Left ventricle myocardium inferior (tissue), 1 donor: ENCODE data around the gene DYNLRB2. TPM values are rescaled to one million over a fixed set of nuclear protein-coding genes. Genes with fewer than 3 reads are reported as not detected.

Experiments used
- DNase-seq: peaks from one replicate; pipeline ENCODE4 v3.0.0-alpha.2; 2020
- H3K27ac ChIP-seq: fragments of 200-600 bp; replicated peaks from 2 replicates; pipeline ENCODE4 v1.8.0; 2021
- H3K27me3 ChIP-seq: fragments of 200-600 bp; 2 replicates; pipeline ENCODE4 v1.8.0; 2021; ENCODE audit warnings: low read depth
- H3K36me3 ChIP-seq: fragments of 200-600 bp; 2 replicates; pipeline ENCODE4 v1.8.0; 2021
- H3K4me1 ChIP-seq: fragments of 200-600 bp; 2 replicates; pipeline ENCODE4 v1.8.0; 2021
- H3K4me3 ChIP-seq: fragments of 200-600 bp; 2 replicates; pipeline ENCODE4 v1.8.0; 2021; ENCODE audit warnings: mild to moderate bottlenecking, moderate library complexity
- H3K9me3 ChIP-seq: fragments of 200-600 bp; replicated peaks from 2 replicates; pipeline ENCODE4 v1.8.0; 2021
- CTCF ChIP-seq: fragments of 200-600 bp; IDR thresholded peaks from 2 replicates; pipeline ENCODE4 v1.8.0; 2021; ENCODE audit warnings: antibody characterized with exemption, mild to moderate bottlenecking, borderline replicate concordance
- intact Hi-C: fragments of 100-400 bp; cut with micrococcal nuclease; formaldehyde crosslinking; loops from one replicate; pipeline ENCODE4 v1.11.0; 2022
- total RNA-seq: library from RNA; stranded (reverse); fragmentation: NEBNext Ultra II Directional; extraction: Animal tissue kit (Norgen Biotek cat#: 25700); gene quantifications from one replicate; pipeline ENCODE4 v1.2.1, GENCODE V29; 2021
- donor health status: DM: no; HTN: yes; CAD: no; lungs with severe emphysema.

The DYNLRB2 gene
- total RNA-seq, 1 donor from 2014 or later: not detected

DNA sequence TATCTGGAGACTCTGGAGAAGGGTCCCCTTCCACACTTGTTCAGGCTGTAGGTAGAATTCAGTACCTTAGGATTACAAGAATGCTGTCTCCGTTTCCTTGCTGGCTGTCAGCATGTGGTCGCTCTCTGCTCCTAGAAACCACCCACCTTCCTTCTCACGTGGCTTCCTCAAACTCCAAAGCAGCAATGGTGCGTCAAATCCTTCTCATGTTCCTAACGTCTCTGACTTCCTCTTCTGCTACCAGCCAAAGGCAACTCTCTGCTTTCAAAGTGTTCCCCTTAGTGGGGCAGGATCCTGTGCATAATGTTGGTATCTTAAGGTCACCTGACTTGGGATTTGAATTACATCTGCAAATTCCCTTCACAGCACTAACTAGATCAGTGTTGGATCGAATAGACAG is 30.9 kb upstream of the DYNLRB2 start:
- H3K4me1 ChIP-seq: no peaks in the 10 kb centered on the region
- H3K36me3 ChIP-seq: no peaks in the 10 kb centered on the region
- intact Hi-C loops: no loop called here
- TF ChIP-seq CTCF: no peak
- no peak overlapping the region for H3K27ac ChIP-seq
- H3K9me3 ChIP-seq: no peaks in the 10 kb centered on the region
- H3K4me3 ChIP-seq: no peak overlapping the region
- H3K27me3 ChIP-seq: peaks cover 54% of the 10 kb centered on the region
- no peak for DNase-seq

DNA sequence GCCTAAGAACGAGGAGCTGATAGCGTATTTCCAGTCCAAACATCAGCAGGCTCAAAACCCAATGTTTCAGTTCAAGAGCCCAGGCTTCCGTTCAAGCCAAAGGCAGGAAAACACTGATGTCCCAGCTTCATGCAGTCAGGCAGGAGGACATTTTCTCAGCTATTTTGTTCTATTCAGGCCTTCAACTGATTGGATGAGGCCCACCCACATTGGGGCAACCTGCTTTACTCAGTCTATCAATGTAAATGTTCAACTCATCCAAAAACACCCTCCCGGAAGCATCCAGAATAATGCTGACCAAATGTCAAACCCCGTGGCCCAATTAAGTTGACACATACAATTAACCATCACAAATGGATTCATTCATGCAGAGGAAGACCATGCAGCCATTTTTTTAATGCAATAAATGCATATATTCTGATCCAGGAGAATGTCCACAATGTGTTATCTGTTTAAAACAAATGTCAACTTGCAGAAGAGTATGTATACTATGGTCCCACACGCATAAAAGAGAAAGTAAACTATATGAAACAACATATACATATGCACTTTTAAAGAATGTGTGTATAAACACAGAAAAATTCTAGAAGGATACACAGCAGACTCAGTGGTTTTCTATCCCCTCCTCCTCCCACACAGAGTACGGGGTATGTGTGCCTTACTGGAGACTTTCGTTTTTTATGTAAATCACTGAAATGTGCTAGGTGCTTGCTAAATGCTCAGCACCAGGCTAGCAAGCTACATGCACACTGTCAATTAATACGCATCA is 28.8 kb upstream of the DYNLRB2 start:
- Histone ChIP-seq H3K4me3 (no peak overlapping the region), H3K9me3 (no peaks in the 10 kb centered on the region), H3K4me1 (no peaks in the 10 kb centered on the region), H3K36me3 (no peaks in the 10 kb centered on the region), H3K27me3 (peaks cover 72% of the 10 kb centered on the region), H3K27ac (no peak overlapping the region)
- intact Hi-C loops: no loop called here
- no peak for DNase-seq
- TF ChIP-seq CTCF: no peak

DNA sequence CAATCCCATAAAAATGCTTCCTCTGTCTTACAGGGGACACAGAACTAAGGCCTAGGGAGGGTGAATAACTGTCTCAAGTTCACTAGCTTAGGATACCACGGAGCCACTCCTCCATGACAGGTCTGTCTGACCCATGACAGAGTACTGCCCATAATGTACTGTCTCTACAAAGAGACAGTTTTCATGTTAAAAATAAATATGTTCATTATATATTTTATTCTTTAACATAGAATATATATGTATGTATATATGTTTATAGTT is 28.3 kb upstream of the DYNLRB2 start:
- Histone ChIP-seq H3K27ac (no peak overlapping the region), H3K36me3 (no peaks in the 10 kb centered on the region), H3K4me1 (no peaks in the 10 kb centered on the region), H3K27me3 (peaks cover 70% of the 10 kb centered on the region), H3K4me3 (no peak overlapping the region), H3K9me3 (no peaks in the 10 kb centered on the region)
- no peak for TF ChIP-seq CTCF
- no peak for DNase-seq
- intact Hi-C loops: no loop called here

GRCh38 chr16:80515374-80515773 is 25.4 kb upstream of the DYNLRB2 start:
- no peak for DNase-seq
- H3K27me3 ChIP-seq: peaks cover 62% of the 10 kb centered on the region
- intact Hi-C loops: no loop called here
- no peak overlapping the region for H3K4me3 ChIP-seq
- no peaks in the 10 kb centered on the region for H3K36me3 ChIP-seq
- H3K27ac ChIP-seq: no peak overlapping the region
- TF ChIP-seq CTCF: no peak
- H3K4me1 ChIP-seq: no peaks in the 10 kb centered on the region
- no peaks in the 10 kb centered on the region for H3K9me3 ChIP-seq

- no peaks in the 10 kb centered on the region for H3K9me3 ChIP-seq
- H3K27ac ChIP-seq: no peak overlapping the region
- intact Hi-C loops: no loop called here
- H3K4me1 ChIP-seq: no peaks in the 10 kb centered on the region
- H3K27me3 ChIP-seq: peaks cover 59% of the 10 kb centered on the region
- no peaks in the 10 kb centered on the region for H3K36me3 ChIP-seq
- H3K4me3 ChIP-seq: no peak overlapping the region
- no peak for TF ChIP-seq CTCF
- DNase-seq: no peak
Measured at GRCh38 chr16:80517846-80518245, 22.9 kb upstream of the DYNLRB2 start.

DNA sequence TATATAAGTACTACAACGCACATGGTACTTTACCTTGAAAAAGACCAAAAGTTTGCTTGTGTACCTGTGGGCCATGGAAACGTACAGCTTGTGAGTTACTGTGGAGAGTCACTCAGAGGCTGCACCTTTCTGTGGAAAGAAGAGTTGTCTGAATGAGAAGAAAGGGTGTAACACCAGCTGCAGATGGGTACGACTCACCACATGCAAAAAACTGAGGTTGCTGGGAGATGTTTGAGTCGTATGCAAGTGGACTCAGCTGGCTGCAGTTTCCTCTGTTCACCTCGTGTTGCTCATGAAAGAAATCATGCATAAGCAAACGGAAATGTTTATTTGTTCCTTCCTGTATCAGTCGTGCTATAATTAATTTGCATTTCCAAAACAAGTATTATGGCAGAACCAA is 22.4 kb upstream of the DYNLRB2 start:
- H3K9me3 ChIP-seq: no peaks in the 10 kb centered on the region

More for the DNA sequence above, 22.4 kb upstream of the DYNLRB2 start:
- no peak for TF ChIP-seq CTCF
- no peak overlapping the region for H3K4me3 ChIP-seq
- peaks cover 53% of the 10 kb centered on the region for H3K27me3 ChIP-seq
- DNase-seq: no peak
- no peaks in the 10 kb centered on the region for H3K4me1 ChIP-seq
- no peak overlapping the region for H3K27ac ChIP-seq
- intact Hi-C loops: no loop called here
- no peaks in the 10 kb centered on the region for H3K36me3 ChIP-seq
